NCI-H226 (cell line): Measurements from ENCODE around the gene MET.

Experiments
- DNase-seq: peaks from one replicate; pipeline ENCODE4 v3.0.0-alpha.2; 2015

The MET gene

GRCh38 chr7:116665332-116665996 lies 6.5 kb upstream of the MET start:
- no peak for DNase-seq

GRCh38 chr7:116669769-116670168 lies 2.2 kb upstream of the MET start:
- DNase-seq = no peak

GRCh38 chr7:116670409-116671015 lies 1.5 kb upstream of the MET start:
- DNase-seq = peak; percentile 37

GRCh38 chr7:116671111-116671510 lies 885 bp upstream of the MET start:
- DNase-seq = no peak

- DNase-seq = no peak
Measured at GRCh38 chr7:116672596-116673456, 830 bp downstream of the MET start.

GRCh38 chr7:116673457-116673865 lies 1.5 kb downstream of the MET start:
- DNase-seq = no peak

- peak; percentile 58 for DNase-seq
Measured at GRCh38 chr7:116674508-116675173, 2.6 kb downstream of the MET start.

GRCh38 chr7:116675812-116676355 lies 3.9 kb downstream of the MET start:
- DNase-seq = no peak

GRCh38 chr7:116678780-116679179 lies 6.8 kb downstream of the MET start:
- DNase-seq = no peak

- peak; percentile 38 for DNase-seq
Measured at GRCh38 chr7:116679500-116679899, 7.5 kb downstream of the MET start.

GRCh38 chr7:116683786-116684185 lies 11.8 kb downstream of the MET start:
- no peak for DNase-seq

- DNase-seq = no peak
Measured at GRCh38 chr7:116686033-116686432, 14.0 kb downstream of the MET start.

GRCh38 chr7:116686812-116687419 lies 14.9 kb downstream of the MET start:
- no peak for DNase-seq

GRCh38 chr7:116687801-116688201 lies 15.8 kb downstream of the MET start:
- peak; percentile 81 for DNase-seq

- DNase-seq = peak; percentile 64
Measured at GRCh38 chr7:116689790-116690259, 17.8 kb downstream of the MET start.

GRCh38 chr7:116691664-116692063 lies 19.7 kb downstream of the MET start:
- peak; percentile 92 for DNase-seq

- peak; percentile 76 for DNase-seq
Measured at GRCh38 chr7:116692401-116693308, 20.7 kb downstream of the MET start.

- no peak for DNase-seq
Measured at GRCh38 chr7:116696707-116697106, 24.7 kb downstream of the MET start.

- no peak for DNase-seq
Measured at GRCh38 chr7:116697152-116697551, 25.2 kb downstream of the MET start.

GRCh38 chr7:116697761-116698160 lies 25.8 kb downstream of the MET start:
- no peak for DNase-seq

- DNase-seq = no peak
Measured at GRCh38 chr7:116698396-116698795, 26.4 kb downstream of the MET start.
